IMR-90 (cell line): ENCODE results near the gene ROR2. TPM values are rescaled to one million over a fixed set of nuclear protein-coding genes. Genes with fewer than 3 reads are reported as not detected.

Source experiments
- ATAC-seq: fragments of 200-7000 bp; cut with Tn5 transposase; 2 replicates; pipeline ENCODE4 v1.9.1; 2020; ENCODE audit warnings: low read depth, mild to moderate bottlenecking, moderate library complexity
- BruUV-seq: library from RNA; stranded (reverse); fragments of 400-500 nt; replicated peaks from 2 replicates; lab custom pipeline; 2021; lab: Mats Ljungman, UMichigan
- CTCF ChIA-PET: fragments of 300-600 bp; formaldehyde crosslinking; extraction: SDS; loops from one replicate; lab custom pipeline; 2021; ENCODE audit warnings: antibody characterized with exemption; lab: Yijun Ruan, JAX
- POLR2A ChIA-PET: fragments of 300-600 bp; sonication (Branson Sonifier 250); formaldehyde crosslinking; loops from one replicate; lab custom pipeline; 2022; ENCODE audit warnings: antibody characterized with exemption; ENCODE audit not compliant: unreplicated experiment; lab: Charles Lee
- DNase-seq: peaks from one replicate; pipeline ENCODE4 v3.0.0; 2013
- H2AFZ ChIP-seq: replicated peaks from 2 replicates; pipeline ENCODE3; 2013; ENCODE audit warnings: low read length, mild to moderate bottlenecking; ENCODE audit not compliant: poor library complexity
- H2AK5ac ChIP-seq: 2 replicates; pipeline ENCODE4 v1.6.1; 2013; ENCODE audit warnings: low read depth, low read length, inconsistent platforms
- H2AK9ac ChIP-seq: replicated peaks from 2 replicates; pipeline ENCODE3; 2013; ENCODE audit warnings: mild to moderate bottlenecking, low read depth, low read length, moderate library complexity; ENCODE audit not compliant: poor library complexity
- H2BK120ac ChIP-seq: 2 replicates; pipeline ENCODE4 v1.6.1; 2013; ENCODE audit warnings: low read depth, low read length, inconsistent platforms
- H2BK15ac ChIP-seq: 3 replicates; pipeline ENCODE4 v1.6.1; 2013; ENCODE audit warnings: low read depth, low read length, inconsistent platforms
- H2BK20ac ChIP-seq: 2 replicates; pipeline ENCODE4 v1.6.1; 2013; ENCODE audit warnings: low read depth, mild to moderate bottlenecking, inconsistent platforms, low read length, moderate library complexity
- H2BK5ac ChIP-seq: 2 replicates; pipeline ENCODE4 v1.6.1; 2013; ENCODE audit warnings: mild to moderate bottlenecking, low read depth, low read length, inconsistent platforms; ENCODE audit not compliant: poor library complexity, severe bottlenecking
- H3K14ac ChIP-seq: replicated peaks from 2 replicates; pipeline ENCODE4 v1.6.1; 2013; ENCODE audit warnings: low read depth, low read length, inconsistent platforms
- H3K18ac ChIP-seq: 2 replicates; pipeline ENCODE4 v1.6.1; 2013; ENCODE audit warnings: low read depth, low read length, control low read depth
- H3K23ac ChIP-seq: 2 replicates; pipeline ENCODE4 v1.6.1; 2013; ENCODE audit warnings: low read depth, low read length, inconsistent platforms
- H3K27ac ChIP-seq: 2 replicates; pipeline ENCODE4 v1.5.1; 2013; ENCODE audit warnings: mild to moderate bottlenecking, control low read depth, low read length; ENCODE audit not compliant: insufficient read depth
- H3K27me3 ChIP-seq: 2 replicates; pipeline ENCODE4 v1.6.1; 2013; ENCODE audit warnings: low read length; ENCODE audit not compliant: control insufficient read depth, insufficient read depth
- H3K36me3 ChIP-seq: 2 replicates; pipeline ENCODE4 v1.6.1; 2013; ENCODE audit warnings: low read length, mixed read lengths; ENCODE audit not compliant: control insufficient read depth, insufficient read depth
- H3K4ac ChIP-seq: 2 replicates; pipeline ENCODE4 v1.6.1; 2013; ENCODE audit warnings: low read depth, low read length, inconsistent platforms
- H3K4me1 ChIP-seq: 2 replicates; pipeline ENCODE4 v1.6.1; 2013; ENCODE audit warnings: low read length, mixed read lengths; ENCODE audit not compliant: control insufficient read depth, insufficient read depth
- H3K4me2 ChIP-seq: 2 replicates; pipeline ENCODE4 v1.6.1; 2013; ENCODE audit warnings: low read depth, mild to moderate bottlenecking, control low read depth, low read length, moderate library complexity
- H3K4me3 ChIP-seq: 2 replicates; pipeline ENCODE4 v1.5.1; 2013; ENCODE audit warnings: low read depth, mild to moderate bottlenecking, control low read depth, low read length, moderate library complexity; ENCODE audit not compliant: insufficient read depth
- H3K56ac ChIP-seq: 2 replicates; pipeline ENCODE4 v1.6.1; 2013; ENCODE audit warnings: low read length, inconsistent platforms; ENCODE audit not compliant: insufficient read depth; ENCODE audit errors: extremely low read depth
- H3K79me1 ChIP-seq, 2 experiments: 2 replicates each; pipeline ENCODE4 v1.6.1; 2013; ENCODE audit warnings: low read length in 2 of 2, inconsistent platforms in 1 of 2, low read depth in 1 of 2
- H3K9ac ChIP-seq: 2 replicates; pipeline ENCODE4 v1.6.1; 2013; ENCODE audit warnings: low read depth, low read length, control low read depth
- H3K9me1 ChIP-seq: 2 replicates; pipeline ENCODE4 v1.6.1; 2013; ENCODE audit warnings: low read length, inconsistent platforms; ENCODE audit not compliant: insufficient read depth
- H3K9me3 ChIP-seq: 2 replicates; pipeline ENCODE4 v1.6.1; 2013; ENCODE audit warnings: low read length; ENCODE audit not compliant: control insufficient read depth, insufficient read depth
- H4K20me1 ChIP-seq: 2 replicates; pipeline ENCODE4 v1.6.1; 2013; ENCODE audit warnings: low read length, inconsistent platforms; ENCODE audit not compliant: insufficient read depth
- H4K5ac ChIP-seq: 2 replicates; pipeline ENCODE4 v1.6.1; 2013; ENCODE audit warnings: mild to moderate bottlenecking, low read depth, low read length, control low read depth
- H4K8ac ChIP-seq, 2 experiments: 2 replicates each; pipeline ENCODE4 v1.6.1; 2013; ENCODE audit warnings: low read depth in 2 of 2, low read length in 2 of 2, control low read depth in 1 of 2, inconsistent platforms in 1 of 2
- H4K91ac ChIP-seq: 2 replicates; pipeline ENCODE4 v1.6.1; 2013; ENCODE audit warnings: low read depth, low read length, inconsistent platforms; ENCODE audit not compliant: insufficient read depth
- BHLHE40 ChIP-seq: fragments of 150-350 bp; IDR thresholded peaks from 2 replicates; pipeline ENCODE4 v1.6.1; 2016; ENCODE audit warnings: mild to moderate bottlenecking, low read depth, low read length
- CEBPB ChIP-seq: IDR thresholded peaks from 2 replicates; pipeline ENCODE4 v1.6.1; 2012; ENCODE audit warnings: low read depth, low read length, improper control_type of control experiment
- CHD1 ChIP-seq: IDR thresholded peaks from 2 replicates; pipeline ENCODE4 v1.6.1; 2012; ENCODE audit warnings: low read depth, low read length, improper control_type of control experiment
- MAZ ChIP-seq: IDR thresholded peaks from 2 replicates; pipeline ENCODE4 v1.6.1; 2012; ENCODE audit warnings: low read depth, mild to moderate bottlenecking, low read length, improper control_type of control experiment, moderate library complexity, borderline replicate concordance
- NFE2L2 ChIP-seq: fragments of 150-350 bp; IDR thresholded peaks from 2 replicates; pipeline ENCODE4 v1.6.1; 2016; ENCODE audit warnings: low read depth, mild to moderate bottlenecking, low read length
- POLR2A ChIP-seq: IDR thresholded peaks from 2 replicates; pipeline ENCODE4 v1.6.1; 2012; ENCODE audit warnings: mild to moderate bottlenecking, low read depth, low read length
- RCOR1 ChIP-seq: IDR thresholded peaks from 2 replicates; pipeline ENCODE4 v1.6.1; 2012; ENCODE audit warnings: mild to moderate bottlenecking, low read length, improper control_type of control experiment; ENCODE audit not compliant: insufficient replicate concordance
- SMC3 ChIP-seq: fragments of 150-350 bp; IDR thresholded peaks from 2 replicates; pipeline ENCODE4 v1.6.1; 2016; ENCODE audit warnings: low read depth, mild to moderate bottlenecking, antibody characterized with exemption, low read length, moderate library complexity
- WGBS, 2 experiments: methylation state at CpG; one replicate each; pipeline versions ENCODE4 v1.1.5 to v1.1.7; 2013; ENCODE audit warnings: missing lambda C conversion rate in 2 of 2; ENCODE audit not compliant: insufficient read length in 1 of 2; ENCODE audit errors: extremely low coverage in 2 of 2; 5-methylcytosine and 5-hydroxymethylcytosine counted together
- dilution Hi-C: fragments of 300-500 bp; cut with HindIII; formaldehyde crosslinking; loops from one replicate; pipeline ENCODE4 v1.14.3; 2018; ENCODE audit warnings: low sequenced_read_pairs; ENCODE audit not compliant: unreplicated experiment
- in situ Hi-C: fragments of 300-500 bp; cut with MboI; formaldehyde crosslinking; loops from 3 replicates; pipeline ENCODE4 v1.14.3; 2019; ENCODE audit warnings: low sequenced_read_pairs, inconsistent platforms, mixed read lengths
- intact Hi-C: fragments of 100-400 bp; cut with micrococcal nuclease; formaldehyde crosslinking; loops from 2 replicates; pipeline ENCODE4 v1.10.0; 2022
- polyA plus RNA-seq, 3 experiments: library from polyadenylated mRNA; depleted of rRNA; stranded (reverse); fragments of >200 nt; gene quantifications; 2 replicates each; pipeline ENCODE4 v1.2.3, GENCODE V29; 2012; ENCODE audit warnings: low replicate concordance in 1 of 3
- total RNA-seq: library from RNA; depleted of rRNA; stranded (reverse); fragments of >200 nt; gene quantifications from 2 replicates; pipeline ENCODE4 v1.2.3, GENCODE V29; 2012

The ROR2 gene
- total and polyA plus RNA-seq, 2 of the 4 experiments (the other 2 are of a cell fraction): 2.3 to 4.8 TPM

- intact Hi-C loops: no loop called here
- Histone ChIP-seq H3K4ac (no peak overlapping the region), H3K56ac (no peak overlapping the region), H3K9me1 (no peaks in the 10 kb centered on the region; the same call in 1 of the 2 replicates), H2BK15ac (no peak overlapping the region), H4K91ac (no peak overlapping the region), H3K4me2 (no peak overlapping the region), H2BK20ac (no peak overlapping the region), H2AK5ac (no peak overlapping the region), H4K20me1 (peaks cover 8% of the 10 kb centered on the region; the same call in 1 of the 2 replicates), H3K27me3 (no peaks in the 10 kb centered on the region; the same call in 1 of the 2 replicates), H3K27ac (no peak overlapping the region), H3K9me3 (no peaks in the 10 kb centered on the region), H4K8ac (no peak overlapping the region), H2AFZ (no peak overlapping the region), H3K79me1 (peaks cover 0 to 3% of the 10 kb centered on the region in 2 experiments; a peak in 1 of 4 replicates), H4K5ac (no peak overlapping the region), H2AK9ac (no peak overlapping the region), H2BK5ac (no peak overlapping the region), H2BK120ac (no peak overlapping the region), H3K4me3 (no peak overlapping the region), H3K4me1 (peaks cover 21% of the 10 kb centered on the region; the same call in 1 of the 2 replicates), H3K36me3 (no peaks in the 10 kb centered on the region), H3K18ac (no peak overlapping the region), H3K9ac (no peak overlapping the region), H3K14ac (no peak overlapping the region), H3K23ac (no peak overlapping the region)
- TF ChIP-seq MAZ (no peak), SMC3 (no peak), CHD1 (no peak), BHLHE40 (no peak), RCOR1 (no peak), POLR2A (no peak), CEBPB (no peak), NFE2L2 (no peak)
- ChIA-PET POLR2A (no interaction called here), CTCF (no interaction called here)
- dilution Hi-C loops: no loop called here
- no TSS peak for BruUV-seq
- ATAC-seq (no peak), DNase-seq (no peak)
- in situ Hi-C loops: no loop called here
- WGBS, 2 experiments: 40% methylated on average over 2 of the region's 9 CpGs; no CpG with 5 or more reads in 1 of the 2 experiments
Observed at GRCh38 chr9:91842358-91843049, 107.5 kb downstream of the ROR2 start.
